OCI-LY7 (cell line): ENCODE results near the gene SPAG6. TPM values are rescaled to one million over a fixed set of nuclear protein-coding genes. Genes with fewer than 3 reads are reported as not detected.

ENCODE experiments used
- BruUV-seq: library from RNA; stranded (reverse); fragments of 400-500 nt; replicated peaks from 2 replicates; lab custom pipeline; 2021; lab: Mats Ljungman, UMichigan
- CTCF ChIA-PET: fragments of 300-600 bp; sonication (Branson Sonifier 250); formaldehyde crosslinking; loops from one replicate; lab custom pipeline; 2022; ENCODE audit warnings: antibody characterized with exemption; ENCODE audit not compliant: unreplicated experiment; lab: Charles Lee
- POLR2A ChIA-PET: fragments of 300-600 bp; sonication (Branson Sonifier 250); formaldehyde crosslinking; loops from one replicate; lab custom pipeline; 2022; ENCODE audit warnings: antibody characterized with exemption; lab: Charles Lee
- DNase-seq: peaks from one replicate; pipeline ENCODE4 v3.0.0-alpha.2; 2015; ENCODE audit warnings: low spot score
- H2AFZ ChIP-seq: fragments of 200-600 bp; sonication (generic), shearing (Covaris generic); 2 replicates; pipeline ENCODE4 v1.6.1; 2014; ENCODE audit warnings: mild to moderate bottlenecking, antibody characterized with exemption, low read length, moderate library complexity
- H3K27ac ChIP-seq: fragments of 200-600 bp; sonication (generic); 2 replicates; pipeline ENCODE4 v1.5.1; 2014; ENCODE audit warnings: mixed run types, low read depth, mild to moderate bottlenecking, moderate library complexity, low read length, inconsistent platforms; ENCODE audit not compliant: poor library complexity, severe bottlenecking
- H3K36me3 ChIP-seq: fragments of 200-600 bp; sonication (generic); 2 replicates; pipeline ENCODE4 v1.6.1; 2014; ENCODE audit warnings: mild to moderate bottlenecking, antibody characterized with exemption, low read length, moderate library complexity, mixed read lengths; ENCODE audit not compliant: insufficient read depth
- H3K4me1 ChIP-seq: fragments of 200-600 bp; sonication (generic); 2 replicates; pipeline ENCODE4 v1.5.1; 2014; ENCODE audit warnings: mild to moderate bottlenecking, low read length; ENCODE audit not compliant: insufficient read depth, poor library complexity, severe bottlenecking
- H3K4me2 ChIP-seq: fragments of 200-600 bp; sonication (generic); 2 replicates; pipeline ENCODE4 v1.6.1; 2014; ENCODE audit warnings: mild to moderate bottlenecking, low read length
- H3K4me3 ChIP-seq: fragments of 200-600 bp; sonication (generic); 2 replicates; pipeline ENCODE4 v1.5.1; 2014; ENCODE audit warnings: mild to moderate bottlenecking, low read depth, low read length; ENCODE audit not compliant: poor library complexity, severe bottlenecking
- H3K79me2 ChIP-seq: fragments of 200-600 bp; sonication (generic); 2 replicates; pipeline ENCODE4 v1.6.1; 2016; ENCODE audit warnings: low read depth, mild to moderate bottlenecking, low read length, moderate library complexity, mixed read lengths; ENCODE audit not compliant: insufficient read depth
- H3K9me2 ChIP-seq: fragments of 200-600 bp; sonication (generic); 2 replicates; pipeline ENCODE4 v1.6.1; 2016; ENCODE audit warnings: mild to moderate bottlenecking, low read length, mixed read lengths; ENCODE audit not compliant: insufficient read depth
- H3K9me3 ChIP-seq: fragments of 200-600 bp; sonication (generic); 2 replicates; pipeline ENCODE4 v1.6.1; 2014; ENCODE audit warnings: mild to moderate bottlenecking, mixed run types, low read length, mixed read lengths
- H4K20me1 ChIP-seq: fragments of 200-600 bp; sonication (generic); 2 replicates; pipeline ENCODE4 v1.6.1; 2014; ENCODE audit warnings: mild to moderate bottlenecking, antibody characterized with exemption, low read length, moderate library complexity, mixed read lengths; ENCODE audit not compliant: insufficient read depth
- EZH2phosphoT487 ChIP-seq: fragments of 200-600 bp; sonication (generic); IDR thresholded peaks from 2 replicates; pipeline ENCODE4 v1.6.1; 2018; ENCODE audit warnings: low read depth, borderline replicate concordance, mild to moderate bottlenecking, mixed run types, antibody characterized with exemption, low read length, moderate library complexity, mixed read lengths
- intact Hi-C: fragments of 100-400 bp; cut with micrococcal nuclease; formaldehyde crosslinking; loops from one replicate; pipeline ENCODE4 v1.10.0; 2022; ENCODE audit not compliant: unreplicated experiment
- total RNA-seq, 2 experiments: library from RNA; depleted of rRNA in 1 of 2; stranded (reverse); fragments of >200 nt in 1 of 2; shearing (Covaris generic) in 1 of 2; gene quantifications; 2 replicates each; pipeline ENCODE4 v1.2.3, GENCODE V29; 2014 to 2022
- TF ChIP-seq, protein P1 (sequence below): fragments of 200-600 bp; sonication (generic); conservative IDR thresholded peaks from 2 replicates; pipeline ENCODE4 v1.5.1; 2014; ENCODE audit warnings: mild to moderate bottlenecking, antibody characterized with exemption, low read length, moderate library complexity, mixed read lengths

Gene SPAG6
- total RNA-seq, 2 experiments from 2014 or later, result not detected

DNA sequence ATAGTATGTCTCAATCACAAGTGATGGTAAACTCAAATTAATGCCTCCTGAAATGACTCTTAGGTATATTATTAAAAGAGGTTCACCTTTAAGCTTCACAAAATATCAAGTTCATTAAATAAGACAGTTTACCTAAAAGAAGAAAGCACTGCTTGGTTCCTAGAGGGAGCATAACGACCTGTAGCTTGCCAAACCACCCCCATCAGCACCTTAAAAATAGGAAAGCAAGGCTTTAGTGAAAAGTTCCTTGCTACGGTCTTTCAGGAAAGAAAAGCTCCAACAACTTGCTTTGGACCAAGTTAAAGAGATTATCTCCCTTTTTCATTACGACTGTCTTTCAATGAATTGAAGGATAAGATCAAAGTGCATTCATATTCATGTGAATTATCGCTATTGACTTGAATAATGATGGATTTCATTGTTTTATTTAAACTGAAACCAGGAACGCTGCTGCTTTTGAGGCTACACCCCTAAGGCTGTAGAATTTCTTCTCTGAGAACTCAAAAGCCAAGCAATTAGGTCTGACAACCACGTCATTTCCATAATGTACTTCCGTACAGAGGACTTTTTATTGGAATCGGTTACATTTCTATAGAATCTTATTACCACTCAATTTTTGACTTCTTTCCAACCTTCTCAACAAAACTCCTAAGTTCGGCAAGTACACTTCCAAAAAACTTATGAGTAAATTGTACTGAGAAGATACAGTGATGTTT, 7.0 kb upstream of the SPAG6 start:
- H3K4me2 ChIP-seq, result no peak overlapping the region
- TF ChIP-seq, protein P1, sequence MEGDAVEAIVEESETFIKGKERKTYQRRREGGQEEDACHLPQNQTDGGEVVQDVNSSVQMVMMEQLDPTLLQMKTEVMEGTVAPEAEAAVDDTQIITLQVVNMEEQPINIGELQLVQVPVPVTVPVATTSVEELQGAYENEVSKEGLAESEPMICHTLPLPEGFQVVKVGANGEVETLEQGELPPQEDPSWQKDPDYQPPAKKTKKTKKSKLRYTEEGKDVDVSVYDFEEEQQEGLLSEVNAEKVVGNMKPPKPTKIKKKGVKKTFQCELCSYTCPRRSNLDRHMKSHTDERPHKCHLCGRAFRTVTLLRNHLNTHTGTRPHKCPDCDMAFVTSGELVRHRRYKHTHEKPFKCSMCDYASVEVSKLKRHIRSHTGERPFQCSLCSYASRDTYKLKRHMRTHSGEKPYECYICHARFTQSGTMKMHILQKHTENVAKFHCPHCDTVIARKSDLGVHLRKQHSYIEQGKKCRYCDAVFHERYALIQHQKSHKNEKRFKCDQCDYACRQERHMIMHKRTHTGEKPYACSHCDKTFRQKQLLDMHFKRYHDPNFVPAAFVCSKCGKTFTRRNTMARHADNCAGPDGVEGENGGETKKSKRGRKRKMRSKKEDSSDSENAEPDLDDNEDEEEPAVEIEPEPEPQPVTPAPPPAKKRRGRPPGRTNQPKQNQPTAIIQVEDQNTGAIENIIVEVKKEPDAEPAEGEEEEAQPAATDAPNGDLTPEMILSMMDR, result no peak
- no peak for TF ChIP-seq EZH2phosphoT487
- H3K79me2 ChIP-seq, result no peaks in the 10 kb centered on the region
- BruUV-seq, result no TSS peak
- POLR2A ChIA-PET, result interaction anchor here (0.7 to 2.8 kb wide), 6 partner anchors 22 to 330 kb away, joined by 3 to 10 read pairs (median 4); no protein-coding TSS in a partner anchor
- CTCF ChIA-PET, result no interaction called here
- H4K20me1 ChIP-seq, result no peaks in the 10 kb centered on the region; the same call in 1 of the 2 replicates
- DNase-seq, result no peak
- H3K36me3 ChIP-seq, result no peaks in the 10 kb centered on the region
- peaks cover 14% of the 10 kb centered on the region for H3K4me1 ChIP-seq
- H2AFZ ChIP-seq, result no peak overlapping the region
- no peaks in the 10 kb centered on the region for H3K9me3 ChIP-seq
- intact Hi-C loops, result no loop called here
- H3K9me2 ChIP-seq, result no peaks in the 10 kb centered on the region
- no peak overlapping the region for H3K27ac ChIP-seq
- no peak overlapping the region for H3K4me3 ChIP-seq

DNA sequence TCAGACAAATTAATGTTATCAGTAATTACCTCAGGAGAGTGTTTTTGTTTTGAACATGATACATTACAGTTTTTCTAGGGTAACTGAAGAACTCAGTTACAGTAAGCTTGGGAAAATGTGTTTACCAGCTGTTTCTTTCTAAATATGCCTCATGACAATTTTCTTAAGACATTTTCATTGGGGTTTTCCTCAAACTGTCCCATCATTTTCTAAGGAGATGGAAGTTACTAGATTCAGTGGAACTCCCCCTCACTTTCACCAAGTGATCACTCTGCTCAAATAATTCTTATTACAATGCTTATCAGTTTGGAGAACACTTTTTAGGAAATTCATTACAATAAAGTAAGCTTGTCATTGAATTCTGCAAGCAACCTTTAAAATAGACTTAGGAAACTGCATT, 6.4 kb upstream of the SPAG6 start:
- CTCF ChIA-PET, result no interaction called here
- H2AFZ ChIP-seq, result no peak overlapping the region
- intact Hi-C loops, result no loop called here
- H3K36me3 ChIP-seq, result no peaks in the 10 kb centered on the region
- peaks cover 10% of the 10 kb centered on the region for H3K4me1 ChIP-seq
- no peak for DNase-seq
- no peaks in the 10 kb centered on the region for H3K9me2 ChIP-seq
- H3K4me2 ChIP-seq, result no peak overlapping the region
- TF ChIP-seq EZH2phosphoT487, result no peak
- TF ChIP-seq, protein P1, result no peak
- H3K4me3 ChIP-seq, result no peak overlapping the region
- H3K9me3 ChIP-seq, result no peaks in the 10 kb centered on the region
- no peaks in the 10 kb centered on the region for H4K20me1 ChIP-seq
- no peaks in the 10 kb centered on the region for H3K79me2 ChIP-seq
- no peak overlapping the region for H3K27ac ChIP-seq
- BruUV-seq, result no TSS peak
- POLR2A ChIA-PET, result interaction anchor here (0.8 to 2.8 kb wide), 5 partner anchors 22 to 330 kb away, joined by 3 to 10 read pairs (median 4); no protein-coding TSS in a partner anchor
